H1 (cell line): Measurements from ENCODE around the gene CCIN. TPM values are rescaled to one million over a fixed set of nuclear protein-coding genes. Genes with fewer than 3 reads are reported as not detected.

ENCODE experiments used
- CTCF ChIA-PET: fragments of 300-600 bp; sonication (Branson Sonifier 250); formaldehyde crosslinking; loops from one replicate; lab custom pipeline; 2021; ENCODE audit not compliant: partially characterized antibody; lab: Charles Lee
- POLR2A ChIA-PET: fragments of 300-600 bp; sonication (Branson Sonifier 250); formaldehyde crosslinking; loops from one replicate; lab custom pipeline; 2021; ENCODE audit warnings: inconsistent platforms; ENCODE audit not compliant: partially characterized antibody; lab: Charles Lee
- DNase-seq, 2 experiments: peaks; one replicate each; pipeline versions ENCODE4 v3.0.0 to v3.0.0-alpha.2; 2010 to 2022; ENCODE audit warnings: low spot score in 2 of 2, low read depth in 1 of 2, mixed read lengths in 1 of 2
- FAIRE-seq: peaks from 2 replicates; lab custom pipeline; 2011; peaks lifted over from hg19 to GRCh38; lab: Jason Lieb, UNC
- H2AFZ ChIP-seq: 2 replicates; pipeline ENCODE4 v1.8.1; 2012; ENCODE audit warnings: low read length, inconsistent platforms
- H2AK5ac ChIP-seq: 2 replicates; pipeline ENCODE4 v1.6.1; 2013; ENCODE audit warnings: low read depth, low read length
- H2BK120ac ChIP-seq: replicated peaks from 2 replicates; pipeline ENCODE3; 2013; ENCODE audit warnings: low read depth, low read length, inconsistent platforms
- H2BK12ac ChIP-seq: 2 replicates; pipeline ENCODE4 v1.6.1; 2013; ENCODE audit warnings: low read depth, low read length
- H2BK15ac ChIP-seq: 2 replicates; pipeline ENCODE4 v1.6.1; 2013; ENCODE audit warnings: low read length
- H2BK20ac ChIP-seq: 2 replicates; pipeline ENCODE4 v1.6.1; 2013; ENCODE audit warnings: low read length
- H2BK5ac ChIP-seq: 2 replicates; pipeline ENCODE4 v1.6.1; 2013; ENCODE audit warnings: low read depth, low read length
- H3K14ac ChIP-seq: 2 replicates; pipeline ENCODE4 v1.6.1; 2013; ENCODE audit warnings: inconsistent platforms; ENCODE audit not compliant: insufficient read length
- H3K18ac ChIP-seq: 2 replicates; pipeline ENCODE4 v1.6.1; 2013; ENCODE audit warnings: low read length; ENCODE audit errors: extremely low read depth
- H3K23ac ChIP-seq: 2 replicates; pipeline ENCODE4 v1.6.1; 2013; ENCODE audit warnings: inconsistent platforms; ENCODE audit not compliant: insufficient read length
- H3K23me2 ChIP-seq: 2 replicates; pipeline ENCODE4 v1.6.1; 2013; ENCODE audit warnings: low read depth, low read length
- H3K27ac ChIP-seq: 2 replicates; pipeline ENCODE4 v1.6.1; 2011; ENCODE audit warnings: low read depth, low read length, inconsistent platforms
- H3K27me3 ChIP-seq, 4 experiments: replicated peaks in 1 of 4; 1 replicate in 1 of 4; 2 replicates in 3 of 4; pipeline versions ENCODE4 v1.6.1 to v1.8.1; 2011 to 2013; ENCODE audit warnings: low read length in 3 of 4, mild to moderate bottlenecking in 3 of 4, inconsistent platforms in 2 of 4, mixed read lengths in 2 of 4, moderate library complexity in 1 of 4; ENCODE audit not compliant: control insufficient read depth in 3 of 4, insufficient read depth in 3 of 4; ENCODE audit errors: extremely low read depth in 1 of 4
- H3K36me3 ChIP-seq, 4 experiments: 2 replicates each; pipeline versions ENCODE4 v1.6.1 to v1.8.1; 2011 to 2013; ENCODE audit warnings: mild to moderate bottlenecking in 4 of 4, low read length in 3 of 4, moderate library complexity in 2 of 4, control low read depth in 1 of 4, inconsistent platforms in 1 of 4; ENCODE audit not compliant: insufficient read depth in 4 of 4, control insufficient read depth in 2 of 4
- H3K4ac ChIP-seq: replicated peaks from 2 replicates; pipeline ENCODE3; 2013; ENCODE audit warnings: low read length, low read depth, mixed read lengths, inconsistent platforms; ENCODE audit not compliant: insufficient read length
- H3K4me1 ChIP-seq, 4 experiments: replicated peaks in 1 of 4; 1 replicate in 1 of 4; 2 replicates in 3 of 4; pipeline versions ENCODE4 v1.6.1 to v1.8.1; 2011 to 2013; ENCODE audit warnings: low read length in 3 of 4, inconsistent platforms in 2 of 4, mixed read lengths in 1 of 4; ENCODE audit not compliant: insufficient read depth in 4 of 4, control insufficient read depth in 3 of 4
- H3K4me2 ChIP-seq, 2 experiments: 2 replicates each; pipeline versions ENCODE4 v1.6.1 to v1.8.1; 2011 to 2013; ENCODE audit warnings: low read depth in 2 of 2, low read length in 2 of 2, control low read depth in 1 of 2, inconsistent platforms in 1 of 2, mild to moderate bottlenecking in 1 of 2; ENCODE audit not compliant: insufficient read depth in 1 of 2
- H3K4me3 ChIP-seq, 4 experiments: fragments of 200-600, 300-600 bp in 1 of 4; sonication (generic), shearing (Covaris generic), sonication (Bioruptor Twin) in 1 of 4; 2 replicates each; pipeline versions ENCODE4 v1.5.1 to v1.8.1; 2011 to 2016; ENCODE audit warnings: low read length in 4 of 4, low read depth in 3 of 4, control low read depth in 2 of 4, inconsistent platforms in 2 of 4, mild to moderate bottlenecking in 2 of 4, mixed read lengths in 1 of 4, moderate library complexity in 1 of 4; ENCODE audit not compliant: insufficient read depth in 2 of 4; ENCODE audit errors: extremely low read depth in 1 of 4
- H3K56ac ChIP-seq: replicated peaks from 2 replicates; pipeline ENCODE3; 2013; ENCODE audit warnings: low read depth, mild to moderate bottlenecking, mixed read lengths, low read length, inconsistent platforms; ENCODE audit not compliant: insufficient read length
- H3K79me1 ChIP-seq: 2 replicates; pipeline ENCODE4 v1.6.1; 2013; ENCODE audit warnings: low read depth, low read length, control low read depth
- H3K79me2 ChIP-seq, 2 experiments: 2 replicates each; pipeline versions ENCODE4 v1.6.1 to v1.8.1; 2012 to 2013; ENCODE audit warnings: low read length in 2 of 2, mild to moderate bottlenecking in 2 of 2, inconsistent platforms in 1 of 2; ENCODE audit not compliant: insufficient read depth in 2 of 2, control insufficient read depth in 1 of 2
- H3K9ac ChIP-seq, 4 experiments: replicated peaks in 1 of 4; 1 replicate in 1 of 4; 2 replicates in 3 of 4; pipeline versions ENCODE4 v1.6.1 to v1.8.1; 2011 to 2013; ENCODE audit warnings: low read depth in 3 of 4, low read length in 3 of 4, control low read depth in 2 of 4, mild to moderate bottlenecking in 2 of 4, moderate library complexity in 2 of 4, inconsistent platforms in 1 of 4; ENCODE audit errors: extremely low read depth in 1 of 4
- H3K9me3 ChIP-seq, 2 experiments: 2 replicates each; pipeline versions ENCODE4 v1.6.1 to v1.8.1; 2012 to 2013; ENCODE audit warnings: mild to moderate bottlenecking in 2 of 2, moderate library complexity in 2 of 2, control low read depth in 1 of 2, inconsistent platforms in 1 of 2, low read depth in 1 of 2, low read length in 1 of 2, mixed read lengths in 1 of 2; ENCODE audit not compliant: insufficient read depth in 2 of 2
- H4K20me1 ChIP-seq, 2 experiments: replicated peaks in 1 of 2; 2 replicates each; pipeline versions ENCODE3 to v1.8.1; 2011 to 2013; ENCODE audit warnings: inconsistent platforms in 2 of 2, low read length in 2 of 2, mild to moderate bottlenecking in 1 of 2; ENCODE audit not compliant: insufficient read depth in 2 of 2, control insufficient read depth in 1 of 2
- H4K5ac ChIP-seq: 2 replicates; pipeline ENCODE4 v1.6.1; 2013; ENCODE audit warnings: low read length, low read depth, mixed read lengths, inconsistent platforms; ENCODE audit not compliant: insufficient read length
- H4K8ac ChIP-seq: 2 replicates; pipeline ENCODE4 v1.8.0; 2013; ENCODE audit warnings: mild to moderate bottlenecking, moderate library complexity, low read length, inconsistent platforms; ENCODE audit not compliant: insufficient read depth; ENCODE audit errors: extremely low read depth
- H4K91ac ChIP-seq: replicated peaks from 2 replicates; pipeline ENCODE3; 2013; ENCODE audit warnings: low read length, mixed read lengths, inconsistent platforms; ENCODE audit not compliant: insufficient read length
- BRCA1 ChIP-seq: IDR thresholded peaks from 2 replicates; pipeline ENCODE4 v1.6.1; 2012; ENCODE audit warnings: low read depth, low read length, improper control_type of control experiment
- CREB1 ChIP-seq: IDR thresholded peaks from 2 replicates; pipeline ENCODE4 v1.6.1; 2012; ENCODE audit warnings: inconsistent platforms
- HDAC2 ChIP-seq, 2 experiments: fragments of 300-600 bp in 1 of 2; sonication (generic) in 1 of 2; IDR thresholded peaks; 2 replicates each; pipeline ENCODE4 v1.6.1; 2011 to 2012; ENCODE audit warnings: low read depth in 2 of 2, low read length in 2 of 2, mild to moderate bottlenecking in 2 of 2, moderate library complexity in 2 of 2, borderline replicate concordance in 1 of 2, inconsistent platforms in 1 of 2
- KDM1A ChIP-seq: fragments of 200-600, 300-600 bp; sonication (generic); IDR thresholded peaks from 2 replicates; pipeline ENCODE4 v1.7.1; 2016; ENCODE audit warnings: mild to moderate bottlenecking, low read length, borderline replicate concordance
- MAFK ChIP-seq: IDR thresholded peaks from 2 replicates; pipeline ENCODE4 v1.6.1; 2012; ENCODE audit warnings: low read depth, mild to moderate bottlenecking, improper control_type of control experiment, low read length
- MAX ChIP-seq: IDR thresholded peaks from 2 replicates; pipeline ENCODE4 v1.6.1; 2012; ENCODE audit warnings: inconsistent platforms
- POLR2AphosphoS5 ChIP-seq: IDR thresholded peaks from 2 replicates; pipeline ENCODE4 v1.6.1; 2011; ENCODE audit warnings: low read depth, low read length
- POU5F1 ChIP-seq: IDR thresholded peaks from 2 replicates; pipeline ENCODE4 v1.6.1; 2011; ENCODE audit warnings: low read depth, mild to moderate bottlenecking, low read length, moderate library complexity
- SIRT6 ChIP-seq: IDR thresholded peaks from one replicate; pipeline ENCODE4 v1.7.1; 2012; ENCODE audit warnings: low read length, inconsistent platforms
- SIX5 ChIP-seq: IDR thresholded peaks from 2 replicates; pipeline ENCODE4 v1.6.1; 2011; ENCODE audit warnings: mild to moderate bottlenecking, low read depth, low read length
- SRF ChIP-seq: IDR thresholded peaks from 2 replicates; pipeline ENCODE4 v1.6.1; 2011; ENCODE audit warnings: mild to moderate bottlenecking, low read depth, low read length, moderate library complexity
- TAF1 ChIP-seq: IDR thresholded peaks from 2 replicates; pipeline ENCODE4 v1.6.1; 2011; ENCODE audit warnings: mild to moderate bottlenecking, low read depth, low read length
- TBP ChIP-seq: IDR thresholded peaks from 2 replicates; pipeline ENCODE4 v1.6.1; 2011; ENCODE audit warnings: low read depth, low read length, improper control_type of control experiment
- TEAD4 ChIP-seq: IDR thresholded peaks from 2 replicates; pipeline ENCODE4 v1.6.1; 2012; ENCODE audit warnings: low read depth, low read length, inconsistent platforms, mixed read lengths
- WGBS, 2 experiments: shearing (Covaris generic) in 1 of 2; methylation state at CpG; one replicate each; pipeline versions ENCODE4 v1.1.6 to v1.1.7; 2013 to 2015; ENCODE audit warnings: low lambda C conversion rate in 2 of 2, mixed read lengths in 2 of 2, inconsistent platforms in 1 of 2, low coverage in 1 of 2, missing lambda C conversion rate in 1 of 2; ENCODE audit not compliant: insufficient replicate concordance in 2 of 2, insufficient coverage in 1 of 2, insufficient read length in 1 of 2; ENCODE audit errors: extremely low coverage in 1 of 2, missing lambda C conversion rate in 1 of 2; 5-methylcytosine and 5-hydroxymethylcytosine counted together
- polyA plus RNA-seq, 7 experiments: library from polyadenylated mRNA; depleted of rRNA in 3 of 7; stranded (reverse) in 5 of 7; unstranded in 2 of 7; fragments of >200 nt in 5 of 7; fragments of 200-250 nt in 2 of 7; gene quantifications; 1 replicate in 5 of 7; 2 replicates in 1 of 7; 4 replicates in 1 of 7; pipeline versions ENCODE4 v1.2.1 to v1.2.3, GENCODE V29; 2011 to 2013; ENCODE audit warnings: missing spikeins in 2 of 7, mixed read lengths in 2 of 7
- total RNA-seq: library from RNA; stranded (reverse); fragmentation: NEBNext Ultra II Directional; extraction: Animal tissue kit (Norgen Biotek cat#: 25700); gene quantifications from 2 replicates; pipeline ENCODE4 v1.2.1, GENCODE V29; 2021

Gene CCIN
- total and polyA plus RNA-seq, 2 of the 8 experiments (the other 6 are each of a cell fraction or from before 2014, with no cell fraction given), result 0.19 to 0.21 TPM

- no peaks in the 10 kb centered on the region for H3K27me3 ChIP-seq
- H3K4me2 ChIP-seq, result no peak overlapping the region
- H3K4ac ChIP-seq, result no peak overlapping the region
- H3K23ac ChIP-seq, result no peak overlapping the region
- H4K5ac ChIP-seq, result no peak overlapping the region
- H3K56ac ChIP-seq, result no peak overlapping the region
- H3K36me3 ChIP-seq, result no peaks in the 10 kb centered on the region
- H3K18ac ChIP-seq, result no peak overlapping the region
- H4K20me1 ChIP-seq, result no peaks in the 10 kb centered on the region
- H2BK15ac ChIP-seq, result no peak overlapping the region
- TF ChIP-seq KDM1A (no peak), TEAD4 (no peak), SIRT6 (no peak), POU5F1 (no peak), MAFK (no peak), HDAC2 (IDR thresholded peaks at IDR 0.05; ENCODE audit: borderline replicate concordance in 1 of 2, low read depth in 2 of 2, low read length in 2 of 2) (no peak), TBP (no peak), BRCA1 (no peak), POLR2AphosphoS5 (no peak), SIX5 (no peak), MAX (no peak), TAF1 (no peak), SRF (no peak), CREB1 (no peak)
- no peaks in the 10 kb centered on the region for H3K23me2 ChIP-seq
- 93% methylated on average over 7 of the region's 7 CpGs; no CpG with 5 or more reads in 1 of the 2 experiments for WGBS, 2 experiments
- no peak overlapping the region for H2BK5ac ChIP-seq
- H3K79me1 ChIP-seq, result no peaks in the 10 kb centered on the region
- H4K8ac ChIP-seq, result no peak overlapping the region
- no peak overlapping the region for H4K91ac ChIP-seq
- H3K9me3 ChIP-seq, result no peaks in the 10 kb centered on the region
- H3K27ac ChIP-seq, result no peak overlapping the region
- no peak for FAIRE-seq
- H2AFZ ChIP-seq, result no peak overlapping the region
- no peak for DNase-seq
- no peak overlapping the region for H2BK12ac ChIP-seq
- POLR2A ChIA-PET, result interaction anchor here (1.0 kb wide), 1 partner anchor 73 kb away, joined by 3 read pairs; no protein-coding TSS in a partner anchor
- H3K79me2 ChIP-seq, result no peaks in the 10 kb centered on the region
- no peak overlapping the region for H2BK120ac ChIP-seq
- H3K9ac ChIP-seq, result no peak overlapping the region
- CTCF ChIA-PET, result interaction anchor here (0.6 to 1.6 kb wide), 4 partner anchors 72 to 147 kb away, joined by 3 to 7 read pairs (median 3); no protein-coding TSS in a partner anchor
- no peak overlapping the region for H3K14ac ChIP-seq
- H3K4me3 ChIP-seq, result no peak overlapping the region
- H3K4me1 ChIP-seq, result no peaks in the 10 kb centered on the region
- no peak overlapping the region for H2BK20ac ChIP-seq
- no peak overlapping the region for H2AK5ac ChIP-seq
Measured at GRCh38 chr9:36174271-36174670, 5.1 kb downstream of the CCIN start.
